RWPE1 (cell line): ENCODE data around the gene TBC1D4.

Experiments used
- CTCF ChIA-PET: fragments of 350-600 bp; sonication (Branson Sonifier 250); formaldehyde crosslinking; extraction: SDS; loops from one replicate; lab custom pipeline; 2021; lab: Yijun Ruan, JAX
- POLR2A ChIA-PET: fragments of 400-600 bp; formaldehyde crosslinking; extraction: SDS; loops from one replicate; lab custom pipeline; 2020; ENCODE audit warnings: antibody characterized with exemption; ENCODE audit not compliant: low non-redundant PET; lab: Yijun Ruan, JAX
- DNase-seq: peaks from one replicate; pipeline ENCODE4 v3.0.0; 2012; ENCODE audit warnings: low spot score
- H3K27ac ChIP-seq: fragments of 450-650 bp; 2 replicates; pipeline ENCODE4 v1.5.1; 2017
- CTCF ChIP-seq: fragments of 450-650 bp; conservative IDR thresholded peaks from 2 replicates; pipeline ENCODE4 v1.5.1; 2017; ENCODE audit warnings: low read depth, mild to moderate bottlenecking

Gene TBC1D4

GRCh38 chr13:75360170-75360569, 121.8 kb downstream of the TBC1D4 start:
- ChIA-PET POLR2A (interaction anchor here (0.6 kb wide), 1 partner anchor 57 kb away, joined by 3 read pairs; no protein-coding TSS in a partner anchor), CTCF (interaction anchor here (0.6 kb wide), 1 partner anchor 19 kb away, joined by 4 read pairs; no protein-coding TSS in a partner anchor)
- no peak for DNase-seq

GRCh38 chr13:75359266-75359665, 122.7 kb downstream of the TBC1D4 start:
- no peak for TF ChIP-seq CTCF
- ChIA-PET CTCF (no interaction called here), POLR2A (no interaction called here)
- H3K27ac ChIP-seq = no peak overlapping the region
- DNase-seq = peak; percentile 78

More at GRCh38 chr13:75360170-75360569, 121.8 kb downstream of the TBC1D4 start:
- TF ChIP-seq CTCF = no peak
- no peak overlapping the region for H3K27ac ChIP-seq

DNA sequence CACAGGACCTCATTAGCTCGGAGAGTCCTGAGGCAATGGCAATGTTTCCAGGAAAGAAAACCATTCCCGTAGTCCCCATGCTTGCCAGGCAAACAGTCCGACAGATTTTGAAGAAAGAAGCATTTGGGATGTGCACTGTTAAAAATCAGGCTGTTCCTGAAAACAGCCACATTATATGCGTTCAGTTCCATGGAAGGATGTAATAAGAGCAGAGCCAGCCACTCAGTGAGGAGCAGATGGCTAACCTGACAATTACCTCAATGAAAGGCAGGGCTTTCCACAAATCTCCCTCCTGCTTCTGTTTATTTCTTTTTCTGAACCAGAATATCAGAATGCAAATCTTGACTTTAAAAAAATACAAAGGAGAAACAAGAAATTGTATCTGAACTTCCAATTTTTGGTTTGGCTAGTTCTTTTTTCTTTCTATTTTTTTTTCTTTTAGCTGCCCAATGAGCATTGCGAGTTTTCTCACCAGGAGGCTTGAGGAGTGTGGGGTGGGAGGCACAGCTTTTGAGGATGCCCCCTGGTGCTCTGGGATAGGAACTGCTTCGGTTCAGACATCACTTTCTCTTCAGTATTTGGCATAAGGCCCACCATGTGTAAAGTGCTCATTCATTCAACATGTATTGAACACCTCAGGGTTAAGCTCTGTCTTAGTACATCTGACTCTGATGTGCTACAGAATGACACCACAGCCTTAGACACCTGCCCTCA, 124.2 kb downstream of the TBC1D4 start:
- DNase-seq = peak; percentile 51
- no peak overlapping the region for H3K27ac ChIP-seq
- TF ChIP-seq CTCF = peak; percentile 46
- POLR2A ChIA-PET = no interaction called here
- CTCF ChIA-PET = interaction anchor here (0.5 to 1.1 kb wide), 6 partner anchors 9 to 1242 kb away, joined by 3 to 7 read pairs (median 3); no protein-coding TSS in a partner anchor

DNA sequence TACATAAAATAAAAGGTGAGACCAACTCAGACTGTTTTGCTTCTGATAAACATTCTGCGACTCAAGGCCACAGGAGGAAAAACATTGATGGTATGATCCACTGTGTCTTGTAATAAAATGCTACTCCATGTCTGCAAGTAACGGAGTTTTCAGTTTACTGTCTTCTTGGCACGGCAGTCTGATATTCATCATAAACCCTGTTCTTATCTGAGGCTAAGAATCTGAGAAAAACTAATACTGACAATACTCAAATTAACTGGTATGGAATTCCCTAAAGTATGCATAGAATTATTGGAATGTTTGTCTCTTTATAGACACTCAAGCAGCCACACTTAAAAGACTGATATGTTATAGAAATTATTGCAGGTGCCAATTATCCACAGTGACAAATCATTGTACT, 125.5 kb downstream of the TBC1D4 start:
- no peak for TF ChIP-seq CTCF
- CTCF ChIA-PET = interaction anchor here (0.6 kb wide), 1 partner anchor 1555 kb away, joined by 5 read pairs; no protein-coding TSS in a partner anchor

GRCh38 chr13:75355609-75356008, 126.4 kb downstream of the TBC1D4 start:
- ChIA-PET POLR2A (no interaction called here), CTCF (no interaction called here)
- no peak for DNase-seq
- no peak for TF ChIP-seq CTCF
- no peak overlapping the region for H3K27ac ChIP-seq

More for the DNA sequence above, 125.5 kb downstream of the TBC1D4 start:
- POLR2A ChIA-PET = no interaction called here
- no peak for DNase-seq
- H3K27ac ChIP-seq = no peak overlapping the region

- CTCF ChIA-PET = no interaction called here
- no peak overlapping the region for H3K27ac ChIP-seq
- no peak for TF ChIP-seq CTCF
- POLR2A ChIA-PET = no interaction called here
- DNase-seq = no peak
These were observed 128.2 kb downstream of the TBC1D4 start for GRCh38 chr13:75353781-75354193.
